ENCODE measurements around the gene ISM1. TPM values are rescaled to one million over a fixed set of nuclear protein-coding genes. Genes with fewer than 3 reads are reported as not detected.

Gene ISM1
- total RNA-seq, 1 donor = 1.1 TPM

DNA sequence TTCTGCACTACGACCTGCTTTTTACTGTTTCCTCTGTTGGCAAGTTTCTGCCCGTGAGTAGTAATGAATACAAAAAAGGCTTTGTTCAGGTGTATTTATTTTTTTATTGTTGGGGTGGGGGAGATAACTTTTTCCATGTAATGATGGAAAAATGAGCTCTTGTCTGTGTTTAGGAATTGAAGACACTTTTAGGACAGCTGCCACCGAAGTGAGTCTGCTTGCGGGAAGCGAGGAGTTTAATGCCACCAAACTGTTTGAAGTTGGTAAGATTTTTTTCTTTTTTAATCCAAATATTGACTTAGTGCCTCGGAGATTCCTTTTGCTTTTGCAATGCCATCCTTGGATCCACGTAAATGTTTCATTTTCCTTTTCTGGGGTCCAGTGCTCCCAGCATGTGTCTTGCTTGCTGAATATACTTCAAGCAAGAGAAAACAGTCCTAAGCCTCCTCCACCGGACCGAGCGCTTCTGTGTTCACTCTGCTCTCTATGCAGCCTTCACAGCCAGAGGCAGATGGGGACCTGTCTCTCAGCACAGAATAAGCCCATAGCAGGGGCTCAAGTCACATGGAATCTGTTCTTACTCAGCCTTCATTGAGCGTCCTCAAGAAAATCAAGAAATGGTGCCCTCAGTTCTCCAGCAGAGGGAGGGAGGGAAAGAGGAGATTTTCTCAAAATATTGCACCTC, 71.3 kb downstream of the ISM1 start:
- DNase-seq (ENCODE audit: low read depth) = no peak
- no peak overlapping the region for H3K4me3 ChIP-seq (ENCODE audit: low read depth, low read length)
- TF ChIP-seq, protein P1, sequence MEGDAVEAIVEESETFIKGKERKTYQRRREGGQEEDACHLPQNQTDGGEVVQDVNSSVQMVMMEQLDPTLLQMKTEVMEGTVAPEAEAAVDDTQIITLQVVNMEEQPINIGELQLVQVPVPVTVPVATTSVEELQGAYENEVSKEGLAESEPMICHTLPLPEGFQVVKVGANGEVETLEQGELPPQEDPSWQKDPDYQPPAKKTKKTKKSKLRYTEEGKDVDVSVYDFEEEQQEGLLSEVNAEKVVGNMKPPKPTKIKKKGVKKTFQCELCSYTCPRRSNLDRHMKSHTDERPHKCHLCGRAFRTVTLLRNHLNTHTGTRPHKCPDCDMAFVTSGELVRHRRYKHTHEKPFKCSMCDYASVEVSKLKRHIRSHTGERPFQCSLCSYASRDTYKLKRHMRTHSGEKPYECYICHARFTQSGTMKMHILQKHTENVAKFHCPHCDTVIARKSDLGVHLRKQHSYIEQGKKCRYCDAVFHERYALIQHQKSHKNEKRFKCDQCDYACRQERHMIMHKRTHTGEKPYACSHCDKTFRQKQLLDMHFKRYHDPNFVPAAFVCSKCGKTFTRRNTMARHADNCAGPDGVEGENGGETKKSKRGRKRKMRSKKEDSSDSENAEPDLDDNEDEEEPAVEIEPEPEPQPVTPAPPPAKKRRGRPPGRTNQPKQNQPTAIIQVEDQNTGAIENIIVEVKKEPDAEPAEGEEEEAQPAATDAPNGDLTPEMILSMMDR (IDR thresholded peaks at IDR 0.05; ENCODE audit: insufficient read depth, low read length) = no peak

DNA sequence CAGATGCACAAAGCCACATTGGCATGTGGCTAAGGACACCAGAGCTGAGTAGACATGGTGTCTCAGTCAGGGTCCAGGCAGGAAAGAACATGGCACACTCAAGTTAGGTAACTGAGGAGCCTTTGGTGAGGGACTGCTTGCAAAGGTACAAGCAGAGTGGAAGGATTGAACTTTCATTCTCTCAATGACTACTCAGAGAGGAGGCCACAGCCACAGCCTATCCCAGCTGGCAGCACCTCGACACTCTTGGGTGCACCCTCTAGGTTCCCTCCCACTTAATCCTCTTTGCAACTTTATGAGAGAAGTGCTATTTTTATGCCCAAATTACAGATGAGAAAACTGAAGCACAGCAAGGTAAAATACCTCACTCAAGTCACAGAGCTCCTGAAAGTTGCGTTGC, 73.4 kb downstream of the ISM1 start:
- TF ChIP-seq, protein P1 (IDR thresholded peaks at IDR 0.05; ENCODE audit: insufficient read depth, low read length) = no peak
- no peak for DNase-seq (ENCODE audit: low read depth)
- no peak overlapping the region for H3K4me3 ChIP-seq (ENCODE audit: low read depth, low read length)

DNA sequence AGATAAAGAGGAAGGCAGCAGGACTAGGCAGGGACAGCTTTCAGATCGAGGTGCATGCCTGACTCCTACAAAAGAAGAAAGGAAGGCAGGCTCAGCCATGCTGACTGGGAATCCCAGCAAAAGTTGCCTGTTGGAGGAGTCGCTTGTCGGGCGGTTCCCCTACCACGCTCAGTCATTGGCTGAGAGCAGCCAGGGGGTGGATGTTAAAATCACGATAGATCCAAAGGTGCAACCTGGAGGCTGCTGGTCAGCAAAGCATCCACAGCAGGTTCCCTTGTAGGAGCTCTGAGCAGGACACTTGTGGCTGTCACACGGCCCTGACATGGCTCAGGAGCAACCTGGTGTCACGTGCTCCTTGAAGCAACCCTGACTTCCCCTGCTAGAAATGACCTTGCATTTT, 74.6 kb downstream of the ISM1 start:
- H3K4me3 ChIP-seq (ENCODE audit: low read depth, low read length) = no peak overlapping the region
- DNase-seq (ENCODE audit: low read depth) = no peak
- TF ChIP-seq, protein P1 (IDR thresholded peaks at IDR 0.05; ENCODE audit: insufficient read depth, low read length) = no peak

DNA sequence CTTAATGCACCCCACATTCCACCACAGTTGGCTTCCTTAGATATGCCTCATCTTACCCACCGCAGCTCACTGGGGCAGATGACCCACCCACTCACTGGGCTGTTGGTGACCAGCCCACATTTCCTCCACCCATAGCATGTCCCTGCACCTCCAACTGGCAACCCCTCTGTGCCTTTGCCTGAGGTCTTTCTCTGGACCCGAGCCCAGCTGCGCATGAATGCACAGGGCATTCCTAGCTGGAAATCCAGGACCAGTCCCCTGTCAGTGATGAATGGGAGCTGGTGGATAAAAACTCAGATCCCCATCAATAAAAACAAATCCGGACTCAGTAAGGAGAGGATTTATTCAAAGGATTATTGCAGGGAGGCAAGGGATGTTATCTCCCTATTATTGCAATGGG, 75.0 kb downstream of the ISM1 start:
- TF ChIP-seq, protein P1 (IDR thresholded peaks at IDR 0.05; ENCODE audit: insufficient read depth, low read length) = no peak
- no peak overlapping the region for H3K4me3 ChIP-seq (ENCODE audit: low read depth, low read length)
- no peak for DNase-seq (ENCODE audit: low read depth)

DNA sequence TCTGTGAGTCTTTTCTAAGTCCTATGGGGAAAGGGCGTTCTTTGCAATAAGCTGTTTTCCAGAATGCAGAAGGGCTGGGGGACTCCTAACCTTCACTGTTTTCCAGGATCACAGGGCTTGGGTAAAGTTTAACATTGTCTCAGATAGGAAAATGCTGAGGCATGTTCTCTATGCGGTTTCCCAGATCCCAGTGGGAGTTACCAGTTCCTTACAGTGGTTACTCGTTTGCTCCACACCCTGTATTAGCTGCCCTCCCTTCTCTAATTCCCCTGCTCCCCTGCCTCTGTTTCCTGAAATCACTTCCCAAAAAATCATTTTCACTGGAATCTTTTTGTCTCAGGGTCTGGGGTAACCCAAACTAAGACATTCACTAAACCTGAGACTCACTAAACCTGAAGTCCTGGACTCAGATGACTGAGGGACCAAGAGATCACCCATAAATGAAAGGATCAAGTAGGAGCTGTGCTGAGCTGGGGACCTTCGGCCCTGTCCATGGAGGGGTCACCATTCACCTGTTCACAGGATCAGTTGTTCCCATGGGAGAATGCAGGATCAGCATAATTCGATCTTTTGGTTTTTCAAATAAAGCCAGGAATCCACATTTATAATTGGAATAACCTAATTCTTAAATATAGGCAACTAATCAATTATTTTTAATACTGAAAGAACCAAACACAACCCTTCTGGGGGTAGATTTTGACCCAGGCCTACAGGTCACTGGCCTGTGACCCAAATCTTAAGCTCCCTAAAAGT, 76.2 kb downstream of the ISM1 start:
- TF ChIP-seq, protein P1 (IDR thresholded peaks at IDR 0.05; ENCODE audit: insufficient read depth, low read length) = no peak
- no peak for DNase-seq (ENCODE audit: low read depth)
- H3K4me3 ChIP-seq (ENCODE audit: low read depth, low read length) = no peak overlapping the region

DNA sequence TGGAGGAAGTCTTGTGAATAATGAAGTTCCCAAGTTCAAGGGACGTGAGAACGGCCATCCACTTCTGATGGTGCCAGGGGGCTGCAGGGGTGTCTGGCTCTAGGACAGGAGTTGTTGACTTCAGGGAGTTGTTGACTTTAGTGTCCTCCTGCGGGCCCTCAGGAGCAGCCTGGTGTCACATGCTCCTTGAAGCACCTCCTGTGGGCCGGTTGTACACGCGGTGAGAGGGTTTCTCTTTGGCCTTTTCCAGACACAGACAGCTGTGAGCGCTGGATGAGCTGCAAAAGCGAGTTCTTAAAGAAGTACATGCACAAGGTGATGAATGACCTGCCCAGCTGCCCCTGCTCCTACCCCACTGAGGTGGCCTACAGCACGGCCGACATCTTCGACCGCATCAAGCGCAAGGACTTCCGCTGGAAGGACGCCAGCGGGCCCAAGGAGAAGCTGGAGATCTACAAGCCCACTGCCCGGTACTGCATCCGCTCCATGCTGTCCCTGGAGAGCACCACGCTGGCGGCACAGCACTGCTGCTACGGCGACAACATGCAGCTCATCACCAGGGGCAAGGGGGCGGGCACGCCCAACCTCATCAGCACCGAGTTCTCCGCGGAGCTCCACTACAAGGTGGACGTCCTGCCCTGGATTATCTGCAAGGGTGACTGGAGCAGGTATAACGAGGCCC, 77.8 kb downstream of the ISM1 start:
- TF ChIP-seq, protein P1 (IDR thresholded peaks at IDR 0.05; ENCODE audit: insufficient read depth, low read length) = no peak
- no peak overlapping the region for H3K4me3 ChIP-seq (ENCODE audit: low read depth, low read length)
- DNase-seq (ENCODE audit: low read depth) = no peak
